MG63 (cell line): ENCODE data around the gene RBM25. TPM values are rescaled to one million over a fixed set of nuclear protein-coding genes. Genes with fewer than 3 reads are reported as not detected.

Experiments
- total RNA-seq: library from RNA; depleted of rRNA; stranded (reverse); fragments of >200 nt; shearing (Covaris generic); gene quantifications from 2 replicates; pipeline ENCODE4 v1.2.3, GENCODE V29; 2014; ENCODE audit warnings: low replicate concordance; rRNA removed

Gene RBM25
- total RNA-seq, 1 experiment from 2014 or later = 4.7 TPM

Other genes with a start within 250 kb of the RBM25 start
- gene DPF3, start 164.4 kb upstream of the RBM25 start, total RNA-seq = 2.3 and 5.6 TPM in 2 replicates
- 36.2 and 71.1 TPM in 2 replicates for gene DCAF4, start 132.1 kb upstream of the RBM25 start, total RNA-seq
- gene ZFYVE1, start 31.4 kb upstream of the RBM25 start, total RNA-seq = 3.6 and 5.0 TPM in 2 replicates
- gene PSEN1, start 78.0 kb downstream of the RBM25 start, total RNA-seq = 13.7 TPM in 2 replicates
- gene PAPLN, start 179.0 kb downstream of the RBM25 start, total RNA-seq = 0.53 TPM in 1 of 2 replicates, not detected in the other